Endothelial cell (in vitro differentiated cells): ENCODE measurements around the gene TBC1D22A. TPM values are rescaled to one million over a fixed set of nuclear protein-coding genes. Genes with fewer than 3 reads are reported as not detected.

Source experiments
- DNase-seq: peaks from one replicate; pipeline ENCODE4 v3.0.0; 2021; ENCODE audit warnings: low spot score
- H3K27ac Mint-ChIP-seq: one replicate; pipeline ENCODE4 v1.8.0; 2021; ENCODE audit warnings: mixed read lengths, inconsistent platforms; ENCODE audit not compliant: unreplicated experiment
- H3K27me3 Mint-ChIP-seq: one replicate; pipeline ENCODE4 v1.8.0; 2021; ENCODE audit warnings: mild to moderate bottlenecking, moderate library complexity, mixed read lengths, inconsistent platforms; ENCODE audit not compliant: unreplicated experiment
- H3K36me3 Mint-ChIP-seq: one replicate; pipeline ENCODE4 v1.8.0; 2021; ENCODE audit warnings: mild to moderate bottlenecking, low read depth, mixed read lengths, inconsistent platforms; ENCODE audit not compliant: unreplicated experiment
- H3K4me1 Mint-ChIP-seq: one replicate; pipeline ENCODE4 v1.8.0; 2021; ENCODE audit warnings: mild to moderate bottlenecking, mixed read lengths, inconsistent platforms; ENCODE audit not compliant: unreplicated experiment
- H3K4me3 Mint-ChIP-seq: one replicate; pipeline ENCODE4 v1.8.0; 2021; ENCODE audit warnings: mild to moderate bottlenecking, mixed read lengths, inconsistent platforms; ENCODE audit not compliant: unreplicated experiment
- H3K9me3 Mint-ChIP-seq: one replicate; pipeline ENCODE4 v1.8.0; 2021; ENCODE audit warnings: mixed read lengths, inconsistent platforms; ENCODE audit not compliant: unreplicated experiment
- CTCF ChIP-seq: fragments of 200-600 bp; sonication (generic); IDR thresholded peaks from one replicate; pipeline ENCODE4 v1.5.0; 2021; ENCODE audit warnings: antibody characterized with exemption; ENCODE audit not compliant: unreplicated experiment
- total RNA-seq: library from RNA; stranded (reverse); fragmentation: NEBNext Ultra II Directional; extraction: Animal tissue kit (Norgen Biotek cat#: 25700); gene quantifications from one replicate; pipeline ENCODE4 v1.2.1, GENCODE V29; 2021; ENCODE audit not compliant: unreplicated experiment

Gene TBC1D22A
- total RNA-seq, 1 donor from 2014 or later: 25.3 TPM

DNA sequence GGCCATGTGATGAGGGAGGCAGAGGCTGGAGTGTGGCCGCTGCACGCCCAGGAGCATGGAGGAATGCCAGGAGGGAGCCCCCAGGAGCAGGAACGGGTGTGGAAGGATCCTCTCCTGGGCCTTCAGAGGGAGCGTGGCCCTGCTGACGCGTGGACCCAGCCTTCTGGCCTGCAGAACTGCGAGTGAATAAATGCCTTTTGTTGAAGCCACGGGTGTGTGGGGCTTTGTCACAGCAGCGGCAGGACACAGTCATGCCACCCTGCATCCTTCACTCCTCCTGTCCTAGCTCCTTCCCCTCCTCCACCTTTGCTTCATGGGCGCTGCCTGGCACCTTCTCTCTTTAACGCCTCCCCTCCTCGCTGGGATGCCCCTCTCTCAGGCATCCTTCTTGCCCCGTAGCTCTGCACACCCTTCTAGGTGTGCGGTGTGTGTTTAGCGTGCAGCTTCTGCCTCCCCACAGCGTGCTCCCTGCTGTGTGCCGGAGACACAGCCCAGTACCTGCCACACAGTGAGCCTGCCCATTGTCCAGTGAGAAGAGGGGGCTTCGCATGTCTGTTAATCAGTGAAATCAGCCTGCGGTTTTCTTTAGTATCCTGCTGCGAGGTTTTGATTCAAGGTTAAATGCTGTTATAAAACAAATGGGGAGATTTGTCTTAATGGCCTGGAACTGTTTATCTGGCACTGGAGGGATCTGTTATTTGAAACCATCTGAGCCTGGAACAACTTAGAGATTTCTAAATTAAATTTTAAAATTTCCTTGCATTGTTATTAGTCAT lies 459.6 kb downstream of the TBC1D22A start:
- peaks cover 12% of the 10 kb centered on the region for H3K36me3 Mint-ChIP-seq
- H3K27me3 Mint-ChIP-seq: peaks cover 5% of the 10 kb centered on the region
- DNase-seq: no peak
- H3K27ac Mint-ChIP-seq: no peak overlapping the region
- H3K4me1 Mint-ChIP-seq: no peaks in the 10 kb centered on the region
- H3K9me3 Mint-ChIP-seq: peaks cover 39% of the 10 kb centered on the region
- no peak overlapping the region for H3K4me3 Mint-ChIP-seq
- TF ChIP-seq CTCF: no peak

Other genes with a start within 250 kb of the TBC1D22A start
- gene CELSR1, start 225.0 kb upstream of the TBC1D22A start, total RNA-seq: 7.7 TPM
- gene GRAMD4, start 142.3 kb upstream of the TBC1D22A start, total RNA-seq: 42.7 TPM
- 57.7 TPM for gene CERK, start 24.4 kb upstream of the TBC1D22A start, total RNA-seq